HCT116 (cell line): ENCODE results near the gene SYCP2. TPM values are rescaled to one million over a fixed set of nuclear protein-coding genes. Genes with fewer than 3 reads are reported as not detected.
"Not testable (repeated sequence)": the region's sequence is repeated elsewhere in the genome, so short reads cannot be mapped to it uniquely, and the experiment has no call there.

Source experiments
- ATAC-seq: fragments of 200-7000 bp; cut with Tn5 transposase; 2 replicates; pipeline ENCODE4 v1.9.1; 2020; ENCODE audit warnings: mild to moderate bottlenecking, moderate library complexity
- BruUV-seq: library from RNA; stranded (reverse); fragments of 400-500 nt; replicated peaks from 2 replicates; lab custom pipeline; 2021; lab: Mats Ljungman, UMichigan
- CTCF ChIA-PET: fragments of 300-600 bp; sonication (Branson Sonifier 250); formaldehyde crosslinking; loops from one replicate; lab custom pipeline; 2021; ENCODE audit warnings: antibody characterized with exemption; lab: Charles Lee
- POLR2A ChIA-PET: fragments of 300-600, 350-600 bp; sonication (Branson Sonifier 250); formaldehyde crosslinking; loops from one replicate; lab custom pipeline; 2021; ENCODE audit warnings: antibody characterized with exemption; lab: Charles Lee
- RAD21 ChIA-PET, 2 experiments: fragments of 300-600 bp; sonication (Branson Sonifier 250); formaldehyde crosslinking; loops; one replicate each; lab custom pipeline; 2023; ENCODE audit warnings: low total read pairs in 2 of 2; ENCODE audit not compliant: uncharacterized antibody in 2 of 2, unreplicated experiment in 2 of 2, low non-redundant PET in 1 of 2; lab: Charles Lee
- DNase-seq: peaks from one replicate; pipeline ENCODE4 v3.0.0-alpha.2; 2010; ENCODE audit warnings: low read depth, low spot score
- H2AFZ ChIP-seq: fragments of 200-600 bp; shearing (Covaris generic), sonication (generic); 2 replicates; pipeline ENCODE4 v1.6.1; 2017; ENCODE audit warnings: low read depth, mixed run types, mixed read lengths, antibody characterized with exemption, low read length; ENCODE audit not compliant: poor library complexity, severe bottlenecking
- H3K27ac ChIP-seq: 2 replicates; pipeline ENCODE4 v1.5.1; 2012; ENCODE audit warnings: low read depth, low read length
- H3K27me3 ChIP-seq: fragments of 200-600 bp; sonication (generic); 2 replicates; pipeline ENCODE4 v1.6.1; 2016; ENCODE audit warnings: mixed run types, low read length, mixed read lengths; ENCODE audit not compliant: insufficient read depth
- H3K36me3 ChIP-seq, 2 experiments: fragments of 200-500 bp in 1 of 2; fragments of 200-600 bp in 1 of 2; sonication (Bioruptor generic) in 1 of 2; sonication (generic) in 1 of 2; 2 replicates each; pipeline versions ENCODE4 v1.5.1 to v1.6.1; 2014 to 2016; ENCODE audit warnings: low read length in 2 of 2, inconsistent platforms in 1 of 2, mixed read lengths in 1 of 2, mixed run types in 1 of 2; ENCODE audit not compliant: insufficient read depth in 2 of 2, control insufficient read depth in 1 of 2
- H3K4me1 ChIP-seq, 2 experiments: fragments of 200-600 bp in 1 of 2; sonication (generic) in 1 of 2; 2 replicates each; pipeline versions ENCODE4 v1.5.1 to v1.6.1; 2012 to 2017; ENCODE audit warnings: low read length in 2 of 2, inconsistent platforms in 1 of 2, mild to moderate bottlenecking in 1 of 2, mixed read lengths in 1 of 2, mixed run types in 1 of 2, moderate library complexity in 1 of 2; ENCODE audit not compliant: insufficient read depth in 2 of 2, control insufficient read depth in 1 of 2
- H3K4me2 ChIP-seq: fragments of 200-600 bp; sonication (generic); 2 replicates; pipeline ENCODE4 v1.6.1; 2017; ENCODE audit warnings: mixed run types, low read length, mixed read lengths
- H3K4me3 ChIP-seq, 2 experiments: fragments of 200-600 bp in 1 of 2; sonication (generic) in 1 of 2; replicated peaks in 1 of 2; 2 replicates each; pipeline ENCODE4 v1.5.1; 2011 to 2016; ENCODE audit warnings: low read length in 2 of 2, control low read depth in 1 of 2, low read depth in 1 of 2, mild to moderate bottlenecking in 1 of 2, mixed read lengths in 1 of 2, mixed run types in 1 of 2
- H3K79me2 ChIP-seq: fragments of 200-600 bp; sonication (generic); 2 replicates; pipeline ENCODE4 v1.6.1; 2017; ENCODE audit warnings: mild to moderate bottlenecking, mixed run types, low read length, moderate library complexity, mixed read lengths; ENCODE audit not compliant: insufficient read depth
- H3K9ac ChIP-seq: fragments of 200-600 bp; sonication (generic); 2 replicates; pipeline ENCODE4 v1.6.1; 2016; ENCODE audit warnings: low read length, mixed read lengths
- H3K9me2 ChIP-seq: fragments of 200-600 bp; sonication (generic), shearing (Covaris generic); 2 replicates; pipeline ENCODE4 v1.6.1; 2017; ENCODE audit warnings: mixed run types, mild to moderate bottlenecking, moderate library complexity; ENCODE audit not compliant: insufficient read depth
- H3K9me3 ChIP-seq, 2 experiments: fragments of 200-500 bp in 1 of 2; fragments of 200-600 bp in 1 of 2; sonication (Bioruptor generic) in 1 of 2; sonication (generic) in 1 of 2; 2 replicates each; pipeline ENCODE4 v1.6.1; 2014 to 2017; ENCODE audit warnings: low read length in 2 of 2, mixed read lengths in 2 of 2, inconsistent platforms in 1 of 2, low read depth in 1 of 2, mild to moderate bottlenecking in 1 of 2, mixed run types in 1 of 2, moderate library complexity in 1 of 2; ENCODE audit not compliant: control insufficient read depth in 1 of 2, insufficient read depth in 1 of 2
- H4K20me1 ChIP-seq: fragments of 200-600 bp; sonication (generic), shearing (Covaris generic); 2 replicates; pipeline ENCODE4 v1.6.1; 2017; ENCODE audit warnings: mixed run types, mild to moderate bottlenecking, moderate library complexity; ENCODE audit not compliant: insufficient read depth
- CBX3 ChIP-seq: IDR thresholded peaks from 2 replicates; pipeline ENCODE4 v1.6.1; 2012; ENCODE audit warnings: low read depth
- CEBPB ChIP-seq: IDR thresholded peaks from 2 replicates; pipeline ENCODE4 v1.6.1; 2012; ENCODE audit warnings: low read depth
- EGR1 ChIP-seq: IDR thresholded peaks from 2 replicates; pipeline ENCODE4 v1.6.1; 2012; ENCODE audit warnings: low read depth
- EZH2phosphoT487 ChIP-seq: fragments of 200-600 bp; IDR thresholded peaks from 2 replicates; pipeline ENCODE4 v1.6.1; 2018; ENCODE audit warnings: antibody characterized with exemption, borderline replicate concordance
- JUND ChIP-seq: IDR thresholded peaks from 2 replicates; pipeline ENCODE4 v1.6.1; 2012
- POLR2A ChIP-seq: IDR thresholded peaks from 2 replicates; pipeline ENCODE4 v1.7.0; 2011; ENCODE audit warnings: borderline replicate concordance; ENCODE audit not compliant: insufficient read depth, insufficient read length; ENCODE audit errors: extremely low read depth
- POLR2AphosphoS5 ChIP-seq: IDR thresholded peaks from 2 replicates; pipeline ENCODE4 v1.6.1; 2011; ENCODE audit warnings: mild to moderate bottlenecking, low read depth, low read length, moderate library complexity
- RAD21 ChIP-seq: IDR thresholded peaks from 2 replicates; pipeline ENCODE4 v1.6.1; 2012; ENCODE audit warnings: low read depth, mild to moderate bottlenecking
- REST ChIP-seq: IDR thresholded peaks from 2 replicates; pipeline ENCODE4 v1.6.1; 2012; ENCODE audit warnings: low read depth
- SIN3A ChIP-seq: IDR thresholded peaks from 2 replicates; pipeline ENCODE4 v1.6.1; 2012; ENCODE audit warnings: low read depth
- ZNF274 ChIP-seq: fragments of 200-500 bp; sonication (Bioruptor generic); IDR thresholded peaks from 2 replicates; pipeline ENCODE4 v1.6.1; 2014; ENCODE audit warnings: mild to moderate bottlenecking, low read depth, low read length, inconsistent platforms
- intact Hi-C: fragments of 100-400 bp; cut with micrococcal nuclease; formaldehyde crosslinking; loops from 2 replicates; pipeline ENCODE4 v1.10.0; 2022
- total RNA-seq: library from RNA; stranded (reverse); gene quantifications from one replicate; pipeline ENCODE4 v1.2.1, GENCODE V29; 2021; ENCODE audit not compliant: unreplicated experiment
- TF ChIP-seq, protein P1 (sequence below): IDR thresholded peaks from 2 replicates; pipeline ENCODE4 v1.6.1; 2011; ENCODE audit warnings: mild to moderate bottlenecking, low read length, moderate library complexity; ENCODE audit not compliant: insufficient replicate concordance; ENCODE audit errors: extremely low read depth

Gene SYCP2
- total RNA-seq, 1 experiment from 2014 or later: 0.59 TPM

- TF ChIP-seq, protein P1, sequence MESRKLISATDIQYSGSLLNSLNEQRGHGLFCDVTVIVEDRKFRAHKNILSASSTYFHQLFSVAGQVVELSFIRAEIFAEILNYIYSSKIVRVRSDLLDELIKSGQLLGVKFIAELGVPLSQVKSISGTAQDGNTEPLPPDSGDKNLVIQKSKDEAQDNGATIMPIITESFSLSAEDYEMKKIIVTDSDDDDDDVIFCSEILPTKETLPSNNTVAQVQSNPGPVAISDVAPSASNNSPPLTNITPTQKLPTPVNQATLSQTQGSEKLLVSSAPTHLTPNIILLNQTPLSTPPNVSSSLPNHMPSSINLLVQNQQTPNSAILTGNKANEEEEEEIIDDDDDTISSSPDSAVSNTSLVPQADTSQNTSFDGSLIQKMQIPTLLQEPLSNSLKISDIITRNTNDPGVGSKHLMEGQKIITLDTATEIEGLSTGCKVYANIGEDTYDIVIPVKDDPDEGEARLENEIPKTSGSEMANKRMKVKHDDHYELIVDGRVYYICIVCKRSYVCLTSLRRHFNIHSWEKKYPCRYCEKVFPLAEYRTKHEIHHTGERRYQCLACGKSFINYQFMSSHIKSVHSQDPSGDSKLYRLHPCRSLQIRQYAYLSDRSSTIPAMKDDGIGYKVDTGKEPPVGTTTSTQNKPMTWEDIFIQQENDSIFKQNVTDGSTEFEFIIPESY: no peak
- TF ChIP-seq POLR2A (no peak), JUND (no peak)
Observed at GRCh38 chr20:59958123-59958522, 24.7 kb upstream of the SYCP2 start, which contains the start of gene CDH26 (continued).

DNA sequence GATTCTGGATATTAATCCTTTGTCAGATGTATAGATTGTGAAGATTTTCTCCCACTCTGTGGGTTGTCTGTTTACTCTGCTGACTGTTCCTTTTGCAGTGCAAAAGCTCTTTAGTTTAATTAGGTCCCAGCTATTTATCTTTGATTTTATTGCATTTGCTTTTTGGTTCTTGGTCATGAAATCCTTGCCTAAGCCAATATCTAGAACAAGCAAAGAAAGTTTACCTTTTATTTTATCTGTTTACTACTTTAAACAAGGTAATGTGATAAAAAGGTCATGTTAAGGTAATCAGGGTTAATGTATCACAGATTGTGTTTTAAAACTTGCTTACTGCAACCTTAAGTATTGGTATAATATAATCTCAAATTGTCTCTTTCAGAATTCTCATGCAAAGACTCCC lies 24.1 kb upstream of the SYCP2 start:
- H3K4me2 ChIP-seq, H3K9ac ChIP-seq, ATAC-seq, H3K36me3 ChIP-seq, H3K9me2 ChIP-seq, H3K79me2 ChIP-seq, H2AFZ ChIP-seq, H3K27ac ChIP-seq, RAD21 ChIA-PET, H3K9me3 ChIP-seq, H3K4me3 ChIP-seq, H4K20me1 ChIP-seq, BruUV-seq, POLR2A ChIA-PET, intact Hi-C loops, DNase-seq, H3K4me1 ChIP-seq: not testable (repeated sequence)
- CTCF ChIA-PET: interaction anchor here (1.8 kb wide), 1 partner anchor 17 kb away, joined by 4 read pairs; the partner anchor contains the start of genes FAM217B and PPP1R3D
- H3K27me3 ChIP-seq: peaks cover 22% of the 10 kb centered on the region

DNA sequence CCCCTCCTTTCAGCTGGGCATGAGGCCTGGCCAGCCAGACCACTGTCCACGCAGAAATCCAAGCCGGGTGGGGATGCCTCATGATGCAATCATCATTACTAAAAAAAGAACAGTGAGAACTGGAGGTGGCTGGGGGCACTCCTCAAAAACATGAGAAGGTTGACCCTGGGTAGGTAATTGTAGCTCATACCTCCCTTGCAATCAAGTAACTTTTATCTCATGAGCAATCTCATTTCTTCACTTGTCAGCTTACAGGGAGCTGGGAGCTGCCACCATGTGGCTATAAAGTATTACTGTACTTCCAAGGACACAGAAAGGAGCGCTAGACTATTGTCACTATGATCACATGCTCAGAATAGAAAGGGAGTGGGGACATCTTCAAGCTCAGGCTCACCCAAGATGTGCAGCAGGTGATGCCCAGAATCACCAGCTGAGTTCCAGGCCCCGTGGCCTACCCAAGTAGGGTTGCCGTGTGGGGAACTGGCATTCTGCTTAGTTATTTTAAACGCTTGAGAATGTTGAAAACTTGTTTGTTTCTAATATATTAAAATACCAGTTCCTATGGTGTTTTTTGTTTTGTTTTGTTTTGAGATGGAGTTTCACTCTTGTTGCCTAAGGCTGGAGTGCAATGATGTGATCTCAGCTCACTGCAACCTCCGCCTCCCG lies 21.8 kb upstream of the SYCP2 start:
- H3K79me2 ChIP-seq: no peaks in the 10 kb centered on the region
- H3K27ac ChIP-seq: no peak overlapping the region
- H4K20me1 ChIP-seq: no peaks in the 10 kb centered on the region
- no peaks in the 10 kb centered on the region for H3K4me1 ChIP-seq
- H3K9ac ChIP-seq: no peak overlapping the region
- no TSS peak for BruUV-seq
- no peak overlapping the region for H2AFZ ChIP-seq
- H3K4me3 ChIP-seq: no peak overlapping the region
- CTCF ChIA-PET: interaction anchor here (0.7 to 2.2 kb wide), 8 partner anchors 8 to 256 kb away, joined by 3 to 9 read pairs (median 4); partner anchors contain the start of genes FAM217B, PPP1R3D and SYCP2
- DNase-seq (peak; percentile 12), ATAC-seq (peak; percentile 98)
- no peaks in the 10 kb centered on the region for H3K9me2 ChIP-seq
- H3K36me3 ChIP-seq: no peaks in the 10 kb centered on the region
- RAD21 ChIA-PET: no interaction called here
- no peaks in the 10 kb centered on the region for H3K9me3 ChIP-seq
- POLR2A ChIA-PET: no interaction called here
- H3K27me3 ChIP-seq: peaks cover 8% of the 10 kb centered on the region
- intact Hi-C loops: no loop called here
- H3K4me2 ChIP-seq: no peak overlapping the region
- TF ChIP-seq CBX3: no peak
- TF ChIP-seq REST: no peak
- no peak for TF ChIP-seq SIN3A
- no peak for TF ChIP-seq EGR1
- no peak for TF ChIP-seq CEBPB
- TF ChIP-seq ZNF274: no peak
- TF ChIP-seq RAD21: peak; percentile 41
- TF ChIP-seq EZH2phosphoT487: no peak
- no peak for TF ChIP-seq POLR2AphosphoS5
